Skeletal muscle tissue (tissue), 4 donors: ENCODE data around the gene CNN1. TPM values are rescaled to one million over a fixed set of nuclear protein-coding genes. Genes with fewer than 3 reads are reported as not detected.
A peak's percentile ranks its signal among the peaks of the same experiment; 100 is the strongest.

Experiments used
- H3K27ac ChIP-seq: one replicate; pipeline ENCODE4 v1.7.0; 2013; ENCODE audit warnings: mild to moderate bottlenecking, low read depth, low read length, inconsistent platforms
- H3K27me3 ChIP-seq, 3 donors: one replicate each; pipeline ENCODE4 v1.7.0; 2013; ENCODE audit warnings: low read length in 3 of 3; ENCODE audit not compliant: control insufficient read depth in 3 of 3, insufficient read depth in 3 of 3
- H3K36me3 ChIP-seq, 3 donors: one replicate each; pipeline ENCODE4 v1.7.0; 2013; ENCODE audit warnings: low read length in 3 of 3; ENCODE audit not compliant: control insufficient read depth in 3 of 3, insufficient read depth in 3 of 3
- H3K4me1 ChIP-seq, 3 donors: one replicate each; pipeline ENCODE4 v1.7.0; 2013; ENCODE audit warnings: low read length in 3 of 3, mild to moderate bottlenecking in 3 of 3; ENCODE audit not compliant: control insufficient read depth in 3 of 3, insufficient read depth in 3 of 3
- H3K4me3 ChIP-seq, 3 donors: one replicate each; pipeline ENCODE4 v1.7.0; 2013; ENCODE audit warnings: low read length in 3 of 3
- H3K9ac ChIP-seq, 3 donors: one replicate each; pipeline ENCODE4 v1.7.0; 2013; ENCODE audit warnings: low read length in 3 of 3, mild to moderate bottlenecking in 3 of 3, moderate library complexity in 2 of 3, low read depth in 1 of 3
- H3K9me3 ChIP-seq, 3 donors: one replicate each; pipeline ENCODE4 v1.7.0; 2013; ENCODE audit warnings: low read length in 3 of 3; ENCODE audit not compliant: control insufficient read depth in 3 of 3
- total RNA-seq: library from RNA; depleted of rRNA; stranded (reverse); fragments of >200 nt; gene quantifications from one replicate; pipeline ENCODE4 v1.2.3, GENCODE V29; 2014
- donor health status: Osteomylitis.

The CNN1 gene
- total RNA-seq, 1 donor from 2014 or later = 28.7 TPM

- no peaks in the 10 kb centered on the region for H3K9me3 ChIP-seq
- H3K27me3 ChIP-seq = no peaks in the 10 kb centered on the region
- no peak overlapping the region for H3K9ac ChIP-seq
- H3K4me3 ChIP-seq = no peak overlapping the region
- H3K27ac ChIP-seq = no peak overlapping the region
- H3K36me3 ChIP-seq = no peaks in the 10 kb centered on the region
- H3K4me1 ChIP-seq = peaks cover 12 to 16% (median 14%) of the 10 kb centered on the region in 3 donors
Observed at GRCh38 chr19:11530432-11530831, 8.2 kb upstream of the CNN1 start.

DNA sequence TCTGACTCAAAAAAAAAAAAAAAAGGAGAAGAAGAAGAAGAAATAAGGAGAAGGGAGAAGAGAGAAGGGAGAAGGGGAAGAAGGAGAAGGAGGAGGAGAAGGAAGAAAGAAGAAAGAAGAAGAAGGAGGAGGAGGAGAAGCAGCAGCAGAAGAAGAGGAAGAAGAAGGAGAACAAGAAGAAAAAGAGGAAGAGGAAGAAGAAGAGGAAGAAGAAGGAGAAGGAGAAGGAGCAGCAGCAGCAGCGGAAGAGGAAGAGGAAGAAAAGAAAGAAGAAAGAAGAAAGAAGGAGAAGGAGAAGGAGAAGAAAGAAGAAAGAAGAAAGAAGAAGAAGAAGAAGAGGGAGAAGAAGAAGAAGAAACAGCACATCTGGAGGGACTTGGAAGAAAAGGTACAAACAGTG is 4.1 kb upstream of the CNN1 start:
- H3K9ac ChIP-seq = no peak overlapping the region
- no peak overlapping the region for H3K27ac ChIP-seq
- H3K4me3 ChIP-seq = no peak overlapping the region
- peaks cover 11 to 13% (median 12%) of the 10 kb centered on the region in 3 donors for H3K4me1 ChIP-seq
- H3K27me3 ChIP-seq = peaks cover 0 to 10% (median 10%) of the 10 kb centered on the region in 3 donors
- H3K9me3 ChIP-seq = no peaks in the 10 kb centered on the region
- H3K36me3 ChIP-seq = no peaks in the 10 kb centered on the region

DNA sequence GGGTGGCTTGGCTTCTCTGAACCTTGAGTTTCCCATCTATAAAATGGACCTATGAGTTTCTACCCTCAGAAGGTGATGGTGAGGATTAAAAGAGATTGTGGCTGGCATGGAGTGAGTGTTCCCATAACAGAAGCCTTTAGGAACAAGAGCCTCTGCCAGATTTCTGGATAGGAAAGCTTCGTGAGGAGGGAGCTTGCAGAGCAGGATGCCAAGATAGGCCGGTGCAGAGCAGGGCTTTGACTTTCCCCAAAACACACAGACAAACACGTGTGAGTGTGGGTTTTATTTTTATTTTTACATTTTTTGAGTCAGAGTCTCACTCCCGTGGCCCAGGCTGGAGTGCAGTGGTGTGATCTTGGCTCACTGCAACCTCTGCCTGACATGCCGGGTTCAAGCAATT is 3.7 kb upstream of the CNN1 start:
- Histone ChIP-seq H3K4me1 (peaks cover 11 to 13% (median 12%) of the 10 kb centered on the region in 3 donors), H3K9ac (no peak overlapping the region), H3K36me3 (no peaks in the 10 kb centered on the region), H3K9me3 (no peaks in the 10 kb centered on the region), H3K4me3 (no peak overlapping the region), H3K27me3 (peaks cover 0 to 10% (median 10%) of the 10 kb centered on the region in 3 donors), H3K27ac (no peak overlapping the region)

DNA sequence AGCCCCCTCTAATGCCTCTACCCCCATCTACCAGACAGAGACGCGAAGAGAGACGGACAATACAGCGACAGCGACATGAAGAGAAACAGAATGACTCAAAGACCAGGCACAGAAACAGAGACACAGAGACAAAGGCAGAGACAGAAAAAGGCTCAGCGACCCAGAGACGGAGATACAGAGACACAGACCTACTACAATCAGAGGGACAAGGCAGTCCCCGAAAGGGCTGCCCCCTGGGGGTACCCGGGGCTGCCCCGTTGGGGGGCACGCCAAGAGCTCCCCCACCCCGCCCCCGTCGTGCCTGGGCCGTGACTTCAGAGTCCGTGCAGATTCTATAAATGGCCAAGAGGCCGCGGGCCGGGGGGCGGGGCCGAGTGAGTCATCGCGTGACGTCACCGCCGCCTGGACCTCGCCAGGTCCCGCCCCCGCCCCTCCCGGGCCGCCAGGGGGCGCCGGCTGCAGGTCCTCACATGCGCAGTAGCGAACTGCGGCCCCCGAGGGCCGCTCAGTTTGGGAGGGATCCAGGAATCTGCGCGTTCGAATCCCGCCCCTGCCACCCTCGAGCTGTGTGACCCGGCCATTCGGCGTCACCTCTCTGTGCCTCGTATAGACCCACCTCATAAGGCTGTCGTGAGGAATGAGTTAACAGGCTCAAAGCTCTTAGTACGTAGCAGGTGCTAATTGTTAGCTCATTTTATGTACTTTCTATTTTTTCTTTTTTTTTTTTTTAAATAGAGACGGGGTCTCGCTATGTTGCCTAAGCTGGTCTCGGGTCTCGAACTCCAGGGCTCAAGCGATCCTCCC is 2.7 kb upstream of the CNN1 start:
- H3K36me3 ChIP-seq = no peaks in the 10 kb centered on the region
- H3K4me1 ChIP-seq = peaks cover 11 to 13% (median 12%) of the 10 kb centered on the region in 3 donors
- H3K4me3 ChIP-seq = peak overlapping the region; percentile 48 to 70 (median 61)
- no peaks in the 10 kb centered on the region for H3K9me3 ChIP-seq
- H3K27me3 ChIP-seq = peaks cover 2 to 10% (median 10%) of the 10 kb centered on the region in 3 donors
- H3K9ac ChIP-seq = peak overlapping the region; percentile 63 to 82 (median 72)
- H3K27ac ChIP-seq = peak overlapping the region; percentile 81

- H3K27me3 ChIP-seq = peaks cover 2 to 10% (median 10%) of the 10 kb centered on the region in 3 donors
- H3K36me3 ChIP-seq = no peaks in the 10 kb centered on the region
- no peaks in the 10 kb centered on the region for H3K9me3 ChIP-seq
- H3K27ac ChIP-seq = peak overlapping the region; percentile 73
- H3K9ac ChIP-seq = peak overlapping the region; percentile 57 to 71 (median 64)
- H3K4me1 ChIP-seq = peaks cover 11 to 13% (median 12%) of the 10 kb centered on the region in 3 donors
- peak overlapping the region; percentile 42 to 63 (median 51) for H3K4me3 ChIP-seq
Observed at GRCh38 chr19:11539495-11540365, 1.1 kb downstream of the CNN1 start.

DNA sequence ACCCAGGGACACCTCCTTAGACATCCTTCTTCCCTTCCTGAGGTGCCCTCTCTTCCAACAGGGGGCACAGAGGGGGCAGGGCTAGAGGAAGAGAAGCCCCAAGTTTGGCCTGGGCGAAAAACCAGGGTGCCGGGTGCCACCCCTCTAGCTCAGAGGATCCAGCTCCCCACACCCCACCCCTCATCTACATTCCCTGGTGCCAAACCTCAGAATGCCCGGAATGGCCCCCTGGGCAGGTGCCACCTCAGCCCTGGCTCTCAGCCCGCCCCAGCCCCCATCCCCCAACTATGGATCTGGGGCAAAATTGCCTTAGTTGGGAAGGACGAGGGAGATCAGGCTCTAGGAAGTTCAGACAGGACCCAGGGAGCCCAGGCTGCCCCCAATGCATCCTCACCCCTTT is 2.0 kb downstream of the CNN1 start:
- Histone ChIP-seq H3K4me3 (no peak overlapping the region), H3K36me3 (no peaks in the 10 kb centered on the region), H3K27ac (no peak overlapping the region), H3K4me1 (peaks cover 8 to 11% (median 10%) of the 10 kb centered on the region in 3 donors), H3K27me3 (peaks cover 2 to 10% (median 10%) of the 10 kb centered on the region in 3 donors), H3K9me3 (no peaks in the 10 kb centered on the region), H3K9ac (no peak overlapping the region)

DNA sequence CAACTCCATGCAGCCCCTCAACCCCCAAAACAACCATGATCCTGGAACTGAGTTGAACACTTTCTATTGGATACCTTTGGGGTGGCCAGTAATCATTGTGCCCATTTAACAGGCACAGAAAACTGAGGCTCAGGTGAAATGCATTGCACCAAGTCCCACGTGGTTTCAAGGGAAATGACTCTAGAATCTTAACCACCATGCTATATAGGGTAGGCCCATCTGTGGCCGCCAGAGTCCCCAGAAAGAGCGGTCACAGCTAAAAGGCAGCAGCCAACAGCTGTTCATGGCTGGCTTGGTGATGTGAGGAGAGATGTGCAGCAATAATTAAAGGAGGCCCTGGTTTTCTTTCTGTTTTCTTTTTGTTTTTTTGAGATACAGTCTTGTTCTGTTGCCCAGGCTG is 2.6 kb downstream of the CNN1 start:
- H3K9ac ChIP-seq = no peak overlapping the region
- H3K4me3 ChIP-seq = no peak overlapping the region
- H3K36me3 ChIP-seq = no peaks in the 10 kb centered on the region
- H3K27ac ChIP-seq = no peak overlapping the region
- H3K9me3 ChIP-seq = no peaks in the 10 kb centered on the region
- peaks cover 6 to 10% (median 8%) of the 10 kb centered on the region in 3 donors for H3K4me1 ChIP-seq
- peaks cover 2 to 10% (median 10%) of the 10 kb centered on the region in 3 donors for H3K27me3 ChIP-seq

GRCh38 chr19:11547929-11548700 is 9.5 kb downstream of the CNN1 start:
- peaks cover 6 to 8% (median 8%) of the 10 kb centered on the region in 3 donors for H3K36me3 ChIP-seq
- no peak overlapping the region for H3K4me3 ChIP-seq
- H3K4me1 ChIP-seq = peaks cover 0 to 2% (median 0%) of the 10 kb centered on the region in 3 donors
- H3K9ac ChIP-seq = no peak overlapping the region
- no peaks in the 10 kb centered on the region for H3K27me3 ChIP-seq
- no peaks in the 10 kb centered on the region for H3K9me3 ChIP-seq
- H3K27ac ChIP-seq = no peak overlapping the region

- no peaks in the 10 kb centered on the region for H3K27me3 ChIP-seq
- peaks cover 0 to 2% (median 0%) of the 10 kb centered on the region in 3 donors for H3K4me1 ChIP-seq
- H3K36me3 ChIP-seq = peaks cover 19 to 21% (median 21%) of the 10 kb centered on the region in 3 donors
- H3K9me3 ChIP-seq = no peaks in the 10 kb centered on the region
- no peak overlapping the region for H3K27ac ChIP-seq
- no peak overlapping the region for H3K9ac ChIP-seq
- H3K4me3 ChIP-seq = no peak overlapping the region
Observed at GRCh38 chr19:11549386-11549953, 10.8 kb downstream of the CNN1 start.
